C4-2B (cell line): ENCODE results near the gene HERPUD2.

Experiments used
- CTCF ChIP-seq: fragments of 450-650 bp; conservative IDR thresholded peaks from 2 replicates; pipeline ENCODE4 v1.5.1; 2017; ENCODE audit warnings: mild to moderate bottlenecking
- ZFX ChIP-seq: fragments of 450-650 bp; IDR thresholded peaks from 2 replicates; pipeline ENCODE4 v1.6.1; 2017

DNA sequence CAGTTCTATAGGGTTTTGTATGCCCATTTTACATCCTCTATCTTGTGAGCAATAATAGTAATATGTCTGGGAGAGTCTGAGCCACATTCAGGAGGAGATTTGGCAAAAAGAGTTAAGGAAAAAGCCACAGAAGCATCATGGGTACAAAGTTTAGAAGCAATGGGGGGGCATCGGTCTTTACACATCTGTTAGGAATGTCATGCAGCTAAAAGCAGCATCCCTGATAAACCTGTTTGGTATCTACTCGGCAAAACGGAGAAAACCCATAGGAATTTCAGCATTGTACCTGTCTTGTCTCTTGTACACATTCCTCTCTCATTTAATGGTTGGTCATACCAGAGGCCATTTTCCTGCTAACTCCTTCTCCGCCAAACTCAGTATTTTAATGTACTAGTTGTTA, 12.5 kb upstream of the HERPUD2 start:
- TF ChIP-seq CTCF (no peak), ZFX (no peak)
